Measurements from ENCODE around the gene ECHS1.
"Not testable (repeated sequence)": the region's sequence is repeated elsewhere in the genome, so short reads cannot be mapped to it uniquely, and the experiment has no call there.

The ECHS1 gene

GRCh38 chr10:133324857-133325260 is 48.3 kb downstream of the ECHS1 start:
- no peaks in the 10 kb centered on the region for H3K4me1 ChIP-seq (ENCODE audit: insufficient read depth, poor library complexity, severe bottlenecking)
- peak; percentile 66 for DNase-seq (ENCODE audit: low spot score)
- no peak for ATAC-seq (ENCODE audit: low read depth)
- no peaks in the 10 kb centered on the region for H3K36me3 ChIP-seq (ENCODE audit: low read depth)
- no peak for TF ChIP-seq CTCF (IDR thresholded peaks at IDR 0.05; ENCODE audit: poor library complexity, severe bottlenecking)
- H3K27ac ChIP-seq (ENCODE audit: poor library complexity, severe bottlenecking): no peak overlapping the region
- H3K27me3 ChIP-seq (ENCODE audit: insufficient read depth, poor library complexity, severe bottlenecking): peaks cover 37% of the 10 kb centered on the region
- H3K4me3 ChIP-seq (ENCODE audit: severe bottlenecking): no peak overlapping the region
- no peaks in the 10 kb centered on the region for H3K9me3 ChIP-seq (ENCODE audit: severe bottlenecking)

- Histone ChIP-seq H3K36me3 (ENCODE audit: low read depth) (no peaks in the 10 kb centered on the region), H3K4me1 (ENCODE audit: insufficient read depth, poor library complexity, severe bottlenecking) (no peaks in the 10 kb centered on the region), H3K27me3 (ENCODE audit: insufficient read depth, poor library complexity, severe bottlenecking) (peaks cover 33% of the 10 kb centered on the region), H3K9me3 (ENCODE audit: severe bottlenecking) (no peaks in the 10 kb centered on the region), H3K27ac (ENCODE audit: poor library complexity, severe bottlenecking) (no peak overlapping the region), H3K4me3 (ENCODE audit: severe bottlenecking) (peak overlapping the region; percentile 10)
- ATAC-seq (ENCODE audit: low read depth) (peak; percentile 73), DNase-seq (ENCODE audit: low spot score) (peak; percentile 76)
- TF ChIP-seq CTCF (IDR thresholded peaks at IDR 0.05; ENCODE audit: poor library complexity, severe bottlenecking): no peak
These were observed 48.9 kb downstream of the ECHS1 start for GRCh38 chr10:133324198-133324792.

- not testable (repeated sequence) for H3K27ac ChIP-seq (ENCODE audit: poor library complexity, severe bottlenecking); H3K9me3 ChIP-seq (ENCODE audit: severe bottlenecking); DNase-seq (ENCODE audit: low spot score); H3K4me3 ChIP-seq (ENCODE audit: severe bottlenecking); H3K4me1 ChIP-seq (ENCODE audit: insufficient read depth, poor library complexity, severe bottlenecking); H3K36me3 ChIP-seq (ENCODE audit: low read depth); ATAC-seq (ENCODE audit: low read depth)
- H3K27me3 ChIP-seq (ENCODE audit: insufficient read depth, poor library complexity, severe bottlenecking): peaks cover 25% of the 10 kb centered on the region
These were observed 51.0 kb downstream of the ECHS1 start for GRCh38 chr10:133322064-133322709.

GRCh38 chr10:133320852-133321422 is 52.2 kb downstream of the ECHS1 start:
- H3K4me3 ChIP-seq (ENCODE audit: severe bottlenecking); H3K4me1 ChIP-seq (ENCODE audit: insufficient read depth, poor library complexity, severe bottlenecking); H3K36me3 ChIP-seq (ENCODE audit: low read depth); H3K9me3 ChIP-seq (ENCODE audit: severe bottlenecking); H3K27ac ChIP-seq (ENCODE audit: poor library complexity, severe bottlenecking); ATAC-seq (ENCODE audit: low read depth); DNase-seq (ENCODE audit: low spot score): not testable (repeated sequence)
- H3K27me3 ChIP-seq (ENCODE audit: insufficient read depth, poor library complexity, severe bottlenecking): peaks cover 12% of the 10 kb centered on the region

- Histone ChIP-seq H3K27me3 (ENCODE audit: insufficient read depth, poor library complexity, severe bottlenecking) (no peaks in the 10 kb centered on the region), H3K36me3 (ENCODE audit: low read depth) (no peaks in the 10 kb centered on the region), H3K4me3 (ENCODE audit: severe bottlenecking) (peak overlapping the region; percentile 11), H3K4me1 (ENCODE audit: insufficient read depth, poor library complexity, severe bottlenecking) (no peaks in the 10 kb centered on the region), H3K9me3 (ENCODE audit: severe bottlenecking) (no peaks in the 10 kb centered on the region), H3K27ac (ENCODE audit: poor library complexity, severe bottlenecking) (no peak overlapping the region)
- ATAC-seq (ENCODE audit: low read depth) (peak; percentile 66), DNase-seq (ENCODE audit: low spot score) (no peak)
- TF ChIP-seq CTCF (IDR thresholded peaks at IDR 0.05; ENCODE audit: poor library complexity, severe bottlenecking): peak; percentile 34
These were observed 54.5 kb downstream of the ECHS1 start for GRCh38 chr10:133318494-133319127.
